Endothelial cell of umbilical vein (primary cell): ENCODE measurements around the gene ERGIC1. TPM values are rescaled to one million over a fixed set of nuclear protein-coding genes. Genes with fewer than 3 reads are reported as not detected.

ENCODE experiments used
- BruUV-seq: library from RNA; stranded (reverse); fragments of 400-500 nt; replicated peaks from 2 replicates; lab custom pipeline; 2021; lab: Mats Ljungman, UMichigan
- CTCF ChIA-PET: fragments of 300-600, 350-600 bp; sonication (Branson Sonifier 250); formaldehyde crosslinking; loops from one replicate; lab custom pipeline; 2021; ENCODE audit warnings: antibody characterized with exemption, inconsistent platforms; lab: Charles Lee
- POLR2A ChIA-PET: fragments of 300-600, 350-600 bp; sonication (Branson Sonifier 250); formaldehyde crosslinking; loops from one replicate; lab custom pipeline; 2021; ENCODE audit warnings: antibody characterized with exemption, inconsistent platforms; lab: Charles Lee
- DNase-seq: peaks from one replicate; pipeline ENCODE4 v3.0.0-alpha.2; 2011; ENCODE audit warnings: low read depth, low spot score
- FAIRE-seq: peaks from 2 replicates; lab custom pipeline; 2011; peaks lifted over from hg19 to GRCh38; lab: Jason Lieb, UNC
- H2AFZ ChIP-seq: 2 replicates; pipeline ENCODE4 v1.6.0; 2012; ENCODE audit warnings: low read depth, low read length, control low read depth, inconsistent platforms
- H3K27ac ChIP-seq: 2 replicates; pipeline ENCODE4 v1.5.1; 2011; ENCODE audit warnings: low read depth, mild to moderate bottlenecking, control low read depth, low read length, moderate library complexity; ENCODE audit not compliant: insufficient read depth
- H3K27me3 ChIP-seq, 2 experiments: 2 replicates each; pipeline versions ENCODE4 v1.6.0 to v1.6.1; 2011; ENCODE audit warnings: low read length in 2 of 2, mixed read lengths in 1 of 2; ENCODE audit not compliant: control insufficient read depth in 2 of 2, insufficient read depth in 2 of 2
- H3K36me3 ChIP-seq, 2 experiments: 2 replicates in 1 of 2; 3 replicates in 1 of 2; pipeline ENCODE4 v1.5.1; 2011; ENCODE audit warnings: low read length in 2 of 2, mild to moderate bottlenecking in 1 of 2, moderate library complexity in 1 of 2; ENCODE audit not compliant: control insufficient read depth in 2 of 2, insufficient read depth in 2 of 2; ENCODE audit errors: extremely low read depth in 1 of 2
- H3K4me1 ChIP-seq: 3 replicates; pipeline ENCODE4 v1.5.1; 2011; ENCODE audit warnings: mild to moderate bottlenecking, low read length; ENCODE audit not compliant: control insufficient read depth, insufficient read depth; ENCODE audit errors: extremely low read depth
- H3K4me2 ChIP-seq: 2 replicates; pipeline ENCODE4 v1.6.1; 2011; ENCODE audit warnings: low read length, control low read depth, mixed read lengths; ENCODE audit not compliant: insufficient read depth
- H3K4me3 ChIP-seq, 3 experiments: fragments of 200-600 bp in 1 of 3; sonication (generic), shearing (Covaris generic) in 1 of 3; replicated peaks in 1 of 3; 2 replicates each; pipeline ENCODE4 v1.5.1; 2011 to 2016; ENCODE audit warnings: control low read depth in 3 of 3, low read length in 3 of 3, mild to moderate bottlenecking in 2 of 3, inconsistent platforms in 1 of 3, low read depth in 1 of 3, moderate library complexity in 1 of 3; ENCODE audit not compliant: insufficient read depth in 1 of 3
- H3K79me2 ChIP-seq: 2 replicates; pipeline ENCODE4 v1.6.0; 2012; ENCODE audit warnings: low read length, inconsistent platforms; ENCODE audit not compliant: control insufficient read depth, insufficient read depth
- H3K9ac ChIP-seq: replicated peaks from 2 replicates; pipeline ENCODE3; 2011; ENCODE audit warnings: low read length, control low read depth; ENCODE audit not compliant: insufficient read depth; ENCODE audit errors: extremely low read depth
- H3K9me1 ChIP-seq: replicated peaks from 3 replicates; pipeline ENCODE4 v1.6.0; 2011; ENCODE audit warnings: mild to moderate bottlenecking, low read length; ENCODE audit not compliant: control insufficient read depth, insufficient read depth; ENCODE audit errors: extremely low read depth
- H3K9me3 ChIP-seq: replicated peaks from 2 replicates; pipeline ENCODE4 v1.5.1; 2012; ENCODE audit warnings: low read length, inconsistent platforms; ENCODE audit not compliant: control insufficient read depth, insufficient read depth
- H4K20me1 ChIP-seq: replicated peaks from 2 replicates; pipeline ENCODE3; 2011; ENCODE audit warnings: mild to moderate bottlenecking, low read length; ENCODE audit not compliant: control insufficient read depth, insufficient read depth; ENCODE audit errors: extremely low read depth
- EZH2 ChIP-seq: IDR thresholded peaks from 2 replicates; pipeline ENCODE4 v1.6.1; 2012; ENCODE audit warnings: borderline replicate concordance, low read depth, mild to moderate bottlenecking, moderate library complexity, low read length, inconsistent platforms; ENCODE audit not compliant: severe bottlenecking
- FOS ChIP-seq: IDR thresholded peaks from 2 replicates; pipeline ENCODE4 v1.6.1; 2011; ENCODE audit warnings: mild to moderate bottlenecking, low read length, moderate library complexity, borderline replicate concordance; ENCODE audit not compliant: insufficient read depth
- GATA2 ChIP-seq: IDR thresholded peaks from 2 replicates; pipeline ENCODE4 v1.7.0; 2011; ENCODE audit warnings: low read depth, mild to moderate bottlenecking, moderate library complexity, mixed read lengths, low read length; ENCODE audit not compliant: insufficient read length, insufficient read depth
- JUN ChIP-seq: IDR thresholded peaks from 2 replicates; pipeline ENCODE4 v1.6.1; 2011; ENCODE audit warnings: borderline replicate concordance, low read depth; ENCODE audit not compliant: insufficient read length, insufficient read depth
- MYC ChIP-seq: IDR thresholded peaks from one replicate; pipeline ENCODE4 v1.6.1; 2011; ENCODE audit warnings: mild to moderate bottlenecking, low read depth, low read length
- POLR2A ChIP-seq: IDR thresholded peaks from 2 replicates; pipeline ENCODE4 v1.6.1; 2012; ENCODE audit warnings: low read depth, mild to moderate bottlenecking, control low read depth, low read length
- POLR2AphosphoS5 ChIP-seq: IDR thresholded peaks from 2 replicates; pipeline ENCODE4 v1.6.1; 2012; ENCODE audit warnings: low read depth, mild to moderate bottlenecking, control low read depth, low read length, moderate library complexity; ENCODE audit not compliant: insufficient read depth
- dilution Hi-C: fragments of 300-500 bp; cut with MboI; formaldehyde crosslinking; loops from one replicate; pipeline ENCODE4 v1.15.0; 2019; ENCODE audit warnings: low sequenced_read_pairs; ENCODE audit not compliant: extremely low pct_ligation_motif_present
- intact Hi-C: fragments of 100-400 bp; cut with micrococcal nuclease; formaldehyde crosslinking; loops from one replicate; pipeline ENCODE4 v1.10.0; 2022
- polyA plus RNA-seq, 4 experiments: library from polyadenylated mRNA; depleted of rRNA in 3 of 4; stranded (reverse) in 3 of 4; unstranded in 1 of 4; fragments of >200 nt; gene quantifications; 2 replicates each; pipeline versions ENCODE4 v1.2.1 to v1.2.3, GENCODE V29; 2011 to 2012; ENCODE audit warnings: missing spikeins in 1 of 4
- total RNA-seq: library from RNA; stranded (reverse); gene quantifications from 2 replicates; pipeline ENCODE4 v1.2.3, GENCODE V29; 2021
- TF ChIP-seq, protein P1 (sequence below): IDR thresholded peaks from 2 replicates; pipeline ENCODE4 v1.6.1; 2011; ENCODE audit not compliant: insufficient read depth, insufficient read length
- TF ChIP-seq, protein P2 (sequence below), 2 donors: IDR thresholded peaks; 1 replicate in 1 of 2; 2 replicates in 1 of 2; pipeline ENCODE4 v1.5.1; 2011; ENCODE audit warnings: low read length in 2 of 2, mild to moderate bottlenecking in 2 of 2, moderate library complexity in 2 of 2, control low read depth in 1 of 2, inconsistent platforms in 1 of 2, low read depth in 1 of 2; ENCODE audit not compliant: insufficient read depth in 1 of 2; ENCODE audit errors: extremely low read depth in 1 of 2

The ERGIC1 gene
- total and polyA plus RNA-seq, 2 donors (not counting 3 experiments of a cell fraction or from before 2014, with no cell fraction given) = 105 to 109 TPM

DNA sequence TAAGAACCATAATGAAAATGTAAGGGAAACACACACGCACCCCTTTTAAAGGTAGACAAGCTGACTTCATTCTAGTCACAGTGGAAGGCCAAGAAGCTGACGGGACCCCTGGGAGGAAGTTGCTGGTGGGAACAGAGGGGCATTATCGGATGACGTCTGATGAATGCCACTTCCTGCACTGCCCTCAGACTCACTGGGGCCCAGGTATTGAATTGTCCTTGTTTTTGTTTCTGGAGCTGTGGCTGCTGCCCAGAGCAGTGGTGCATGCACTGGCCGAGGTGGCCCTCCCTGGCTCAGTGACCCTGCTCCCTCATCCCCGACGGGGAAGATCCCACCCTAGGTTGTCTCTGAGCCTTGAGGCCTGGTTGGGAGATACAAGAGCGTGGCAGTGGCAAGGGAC lies 109.9 kb downstream of the ERGIC1 start:
- ChIA-PET CTCF (interaction anchor here (0.8 to 3.8 kb wide), 2 partner anchors 12 to 237 kb away, joined by 3 to 13 read pairs; no protein-coding TSS in a partner anchor), POLR2A (no interaction called here)
- TF ChIP-seq, protein P1, sequence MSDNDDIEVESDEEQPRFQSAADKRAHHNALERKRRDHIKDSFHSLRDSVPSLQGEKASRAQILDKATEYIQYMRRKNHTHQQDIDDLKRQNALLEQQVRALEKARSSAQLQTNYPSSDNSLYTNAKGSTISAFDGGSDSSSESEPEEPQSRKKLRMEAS = no peak
- TF ChIP-seq JUN (no peak), POLR2AphosphoS5 (no peak), GATA2 (no peak), POLR2A (no peak), MYC (no peak), FOS (no peak), EZH2 (no peak)
- TF ChIP-seq, protein P2, sequence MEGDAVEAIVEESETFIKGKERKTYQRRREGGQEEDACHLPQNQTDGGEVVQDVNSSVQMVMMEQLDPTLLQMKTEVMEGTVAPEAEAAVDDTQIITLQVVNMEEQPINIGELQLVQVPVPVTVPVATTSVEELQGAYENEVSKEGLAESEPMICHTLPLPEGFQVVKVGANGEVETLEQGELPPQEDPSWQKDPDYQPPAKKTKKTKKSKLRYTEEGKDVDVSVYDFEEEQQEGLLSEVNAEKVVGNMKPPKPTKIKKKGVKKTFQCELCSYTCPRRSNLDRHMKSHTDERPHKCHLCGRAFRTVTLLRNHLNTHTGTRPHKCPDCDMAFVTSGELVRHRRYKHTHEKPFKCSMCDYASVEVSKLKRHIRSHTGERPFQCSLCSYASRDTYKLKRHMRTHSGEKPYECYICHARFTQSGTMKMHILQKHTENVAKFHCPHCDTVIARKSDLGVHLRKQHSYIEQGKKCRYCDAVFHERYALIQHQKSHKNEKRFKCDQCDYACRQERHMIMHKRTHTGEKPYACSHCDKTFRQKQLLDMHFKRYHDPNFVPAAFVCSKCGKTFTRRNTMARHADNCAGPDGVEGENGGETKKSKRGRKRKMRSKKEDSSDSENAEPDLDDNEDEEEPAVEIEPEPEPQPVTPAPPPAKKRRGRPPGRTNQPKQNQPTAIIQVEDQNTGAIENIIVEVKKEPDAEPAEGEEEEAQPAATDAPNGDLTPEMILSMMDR (IDR thresholded peaks at IDR 0.05; ENCODE audit: extremely low read depth in 1 of 2, insufficient read depth in 1 of 2, low read depth in 1 of 2, low read length in 2 of 2) = no peak
- Histone ChIP-seq H3K79me2 (no peaks in the 10 kb centered on the region), H3K4me3 (no peak overlapping the region), H3K4me1 (peaks cover 14% of the 10 kb centered on the region), H3K27me3 (no peaks in the 10 kb centered on the region), H2AFZ (no peak overlapping the region), H3K9me3 (no peaks in the 10 kb centered on the region), H3K9ac (peak overlapping the region; percentile 71), H3K27ac (peak overlapping the region; percentile 95), H4K20me1 (no peaks in the 10 kb centered on the region), H3K9me1 (no peaks in the 10 kb centered on the region), H3K36me3 (peaks cover 0 to 11% of the 10 kb centered on the region in 2 experiments), H3K4me2 (no peak overlapping the region)
- DNase-seq (no peak), FAIRE-seq (peak; percentile 81)
- dilution Hi-C loops = no loop called here
- no TSS peak for BruUV-seq
- intact Hi-C loops = loop anchor here (1.0 kb wide), 1 partner anchor 11 kb away; no protein-coding TSS in a partner anchor
